ENCODE results near the gene LRCOL1.

GRCh38 chr12:132575661-132576060, 34.7 kb downstream of the LRCOL1 start:
- TF ChIP-seq CTCF (IDR thresholded peaks at IDR 0.05) (no peak), ZFX (IDR thresholded peaks at IDR 0.05; ENCODE audit: borderline replicate concordance) (no peak)
